IPS-11a (cell line): ENCODE data around the gene RNF14.

Experiments used
- H3K4me3 ChIP-seq: one replicate; pipeline ENCODE4 v1.5.1; 2013; ENCODE audit warnings: low read depth, low read length, control low read depth

RNF14 gene, protein sequence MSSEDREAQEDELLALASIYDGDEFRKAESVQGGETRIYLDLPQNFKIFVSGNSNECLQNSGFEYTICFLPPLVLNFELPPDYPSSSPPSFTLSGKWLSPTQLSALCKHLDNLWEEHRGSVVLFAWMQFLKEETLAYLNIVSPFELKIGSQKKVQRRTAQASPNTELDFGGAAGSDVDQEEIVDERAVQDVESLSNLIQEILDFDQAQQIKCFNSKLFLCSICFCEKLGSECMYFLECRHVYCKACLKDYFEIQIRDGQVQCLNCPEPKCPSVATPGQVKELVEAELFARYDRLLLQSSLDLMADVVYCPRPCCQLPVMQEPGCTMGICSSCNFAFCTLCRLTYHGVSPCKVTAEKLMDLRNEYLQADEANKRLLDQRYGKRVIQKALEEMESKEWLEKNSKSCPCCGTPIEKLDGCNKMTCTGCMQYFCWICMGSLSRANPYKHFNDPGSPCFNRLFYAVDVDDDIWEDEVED

DNA sequence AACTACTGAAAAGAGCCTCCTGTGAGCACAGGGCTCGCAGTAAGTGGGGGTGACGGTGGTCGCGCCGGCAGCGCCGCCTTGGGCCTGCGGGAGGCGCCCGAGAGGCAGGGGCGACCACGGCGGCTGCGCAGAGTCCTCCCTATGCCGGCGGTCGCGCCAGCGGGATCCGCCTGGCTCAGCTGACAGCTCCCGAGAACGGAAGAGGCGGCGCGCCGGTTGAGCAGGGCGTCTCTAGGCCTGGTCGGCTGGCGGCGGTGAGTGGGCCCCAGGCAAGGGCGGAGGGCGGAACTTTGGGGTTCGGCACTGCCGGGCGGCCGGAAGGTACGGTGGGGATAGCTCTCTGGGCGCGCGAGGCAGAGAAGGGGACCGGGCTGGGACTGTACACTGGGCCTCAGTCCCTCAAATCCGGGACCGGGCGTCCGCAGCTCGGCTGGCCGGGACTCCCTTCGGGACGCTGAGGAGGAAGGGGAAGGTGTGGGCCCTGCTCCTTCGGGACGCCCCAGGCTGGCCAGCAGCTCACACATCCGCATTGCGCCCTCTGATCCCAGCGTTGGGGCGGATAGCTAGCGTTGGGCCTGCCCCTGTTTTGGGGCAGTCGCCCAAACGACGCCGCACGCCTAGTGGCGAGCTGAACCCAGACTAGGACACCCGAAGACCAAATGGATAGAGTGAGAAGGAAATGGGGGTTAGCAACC is at the start of gene RNF14:
TSS of gene RNF14 (plus strand) at position 192 of the 695 bp plus-strand sequence. CDS start 4,484 bp downstream, outside the sequence.
- H3K4me3 ChIP-seq, result peak within 1 kb of the TSS; percentile 71

DNA sequence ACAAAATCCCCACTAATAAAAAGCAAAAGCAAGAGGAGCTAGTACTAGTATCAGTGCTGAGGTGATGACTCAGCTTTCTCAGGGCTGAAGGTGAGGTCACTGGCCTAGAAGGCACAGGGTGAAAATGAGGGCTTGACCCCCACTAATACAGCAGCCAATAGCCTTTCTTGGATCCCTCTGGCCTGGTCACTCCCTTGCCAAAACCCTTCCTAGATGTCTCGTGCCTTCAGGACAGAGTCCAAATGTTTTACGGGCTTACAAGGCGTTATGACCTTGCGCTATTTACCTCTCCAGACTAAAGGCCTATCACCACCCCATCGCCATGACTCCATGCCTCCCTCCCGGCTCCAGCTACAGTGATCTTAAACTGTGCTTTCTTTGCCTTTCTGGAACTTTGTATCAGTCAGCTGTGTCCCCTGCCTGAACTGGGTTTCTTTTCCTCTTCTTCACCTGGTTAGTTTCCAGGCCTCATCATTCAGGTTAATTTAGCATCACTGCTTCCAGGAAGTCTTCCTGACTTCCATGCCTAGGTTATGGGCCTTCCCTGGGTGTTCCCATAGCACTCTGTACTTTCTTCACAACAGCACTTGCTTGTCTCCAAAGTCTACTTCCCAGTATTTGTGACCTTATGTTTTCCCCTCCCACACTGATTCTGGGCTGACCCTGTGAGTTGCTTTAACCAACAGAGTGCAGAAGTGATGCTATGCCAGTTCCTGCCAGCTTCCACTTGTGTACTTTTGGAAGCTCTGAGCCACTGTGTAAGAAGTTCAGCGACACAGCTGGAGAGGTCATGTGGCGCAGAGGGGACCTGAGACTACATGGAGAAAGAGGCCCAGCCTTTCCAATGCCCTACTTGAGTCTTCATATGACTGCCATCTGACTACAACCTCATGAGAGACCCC is 49.4 kb upstream of the RNF14 start:
- H3K4me3 ChIP-seq, result no peak overlapping the region

DNA sequence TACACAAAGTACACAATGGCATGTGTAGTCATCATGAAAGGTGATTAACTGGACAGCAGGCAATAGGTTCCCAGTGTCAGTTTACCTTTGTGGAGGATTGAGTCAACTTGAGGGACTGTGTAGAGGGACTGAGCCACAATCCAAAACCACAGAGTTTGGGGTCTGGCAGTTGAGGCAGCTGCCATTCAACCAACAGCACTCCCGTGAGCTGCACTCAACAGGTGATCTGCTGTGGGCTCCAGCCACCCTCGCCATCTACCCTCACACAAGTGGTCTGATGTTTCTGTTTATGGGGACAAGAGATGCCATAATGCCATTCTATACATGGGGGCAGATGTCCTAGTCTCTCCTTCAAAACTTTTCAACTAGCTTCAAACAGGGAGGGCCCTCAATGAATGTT is 48.1 kb upstream of the RNF14 start:
- H3K4me3 ChIP-seq, result no peak overlapping the region

DNA sequence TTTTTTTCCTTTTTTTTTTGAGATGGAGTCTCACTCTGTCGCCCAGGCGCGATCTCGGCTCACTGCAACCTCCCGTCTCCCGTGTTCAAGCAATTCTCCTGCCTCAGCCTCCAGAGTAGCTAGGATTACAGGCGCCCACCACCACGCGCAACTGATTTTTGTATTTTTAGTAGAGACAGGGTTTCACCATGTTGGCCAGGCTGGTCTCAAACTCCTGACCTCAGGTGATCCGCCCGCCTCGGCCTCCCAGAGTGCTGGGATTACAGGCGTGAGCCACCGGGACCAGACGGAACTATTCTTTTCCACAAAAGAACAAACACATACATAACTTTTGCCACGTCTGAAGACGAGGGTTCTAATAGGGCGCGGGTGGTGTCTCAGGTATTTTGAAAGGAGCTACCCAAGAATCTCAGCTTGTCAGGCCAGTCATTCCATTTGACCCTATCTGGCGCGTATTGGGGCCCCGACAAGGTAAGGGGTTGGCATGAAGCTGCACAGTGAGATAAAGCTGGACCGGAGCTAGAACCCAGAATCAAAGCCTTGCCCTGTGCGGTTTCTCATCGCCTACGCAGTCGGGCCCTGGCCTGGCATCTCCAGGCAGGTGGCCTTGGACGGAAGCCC is 46.0 kb upstream of the RNF14 start:
- H3K4me3 ChIP-seq, result peak overlapping the region; percentile 73

DNA sequence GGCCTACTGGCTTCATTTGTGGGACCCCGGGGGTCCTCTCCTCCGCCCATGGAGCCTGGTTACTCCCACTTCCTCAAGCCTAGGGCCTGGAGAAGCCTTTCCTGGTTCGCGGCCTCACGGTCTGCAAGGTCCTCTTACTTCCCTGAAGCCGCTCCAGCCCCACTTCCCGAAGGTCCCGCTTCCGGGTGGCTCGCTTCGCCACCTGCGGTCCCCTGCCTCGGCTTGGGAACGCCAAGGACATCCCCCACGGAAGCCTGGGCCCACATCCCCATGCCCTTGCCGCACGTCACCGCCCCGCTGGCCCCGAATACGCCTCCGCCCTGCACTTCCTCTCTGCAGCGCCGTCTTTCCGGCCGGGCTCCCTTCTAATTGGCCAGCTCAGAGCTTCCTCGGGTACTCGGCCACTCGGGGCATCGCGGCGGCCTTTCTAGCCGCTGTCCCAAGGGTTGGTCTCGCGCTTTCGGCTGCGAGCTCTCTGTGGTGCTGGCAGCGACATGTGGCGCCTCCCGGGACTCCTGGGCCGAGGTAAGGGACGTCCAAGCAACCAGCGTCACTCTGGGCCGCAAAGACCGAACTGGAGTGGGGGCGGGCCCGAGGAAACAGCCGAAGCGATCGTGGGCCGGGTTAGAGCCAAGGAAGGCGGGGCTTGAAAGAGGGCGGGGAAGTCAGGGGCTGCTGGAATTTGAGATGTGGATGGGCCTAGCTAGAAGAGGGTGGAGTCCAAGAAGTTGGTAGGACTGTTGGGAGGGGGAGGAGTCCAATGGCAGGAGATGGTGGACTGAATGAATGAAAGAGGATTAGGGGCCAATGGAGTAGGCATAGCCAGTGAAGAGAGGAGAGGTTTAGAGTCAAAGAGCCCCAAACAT is 45.2 kb upstream of the RNF14 start, which contains the start of gene DELE1:
TSS of gene DELE1 (plus strand) at position 424 of the 866 bp plus-strand sequence. CDS start at position 495, 71 bp downstream.
- peak within 1 kb of the TSS; percentile 73 for H3K4me3 ChIP-seq

DNA sequence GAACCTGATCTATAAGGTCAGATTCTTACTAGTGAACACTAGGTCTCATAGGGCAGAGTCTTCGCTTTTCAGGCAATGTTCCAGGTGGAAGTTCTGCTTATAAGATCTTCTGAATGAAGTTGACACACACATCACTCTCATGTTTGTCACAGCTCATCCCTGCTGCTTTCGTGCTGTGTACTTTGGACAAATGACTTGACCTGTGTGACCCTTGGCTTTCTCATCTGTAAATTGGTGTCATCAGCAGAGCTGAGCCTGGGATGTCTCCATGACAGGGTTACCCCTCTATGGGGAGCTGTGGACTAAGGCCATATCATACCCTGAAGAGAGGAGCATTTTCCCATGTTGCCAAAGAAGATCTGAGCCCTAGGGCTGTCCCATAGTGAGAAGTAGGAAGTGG is 42.5 kb upstream of the RNF14 start:
- H3K4me3 ChIP-seq, result no peak overlapping the region

DNA sequence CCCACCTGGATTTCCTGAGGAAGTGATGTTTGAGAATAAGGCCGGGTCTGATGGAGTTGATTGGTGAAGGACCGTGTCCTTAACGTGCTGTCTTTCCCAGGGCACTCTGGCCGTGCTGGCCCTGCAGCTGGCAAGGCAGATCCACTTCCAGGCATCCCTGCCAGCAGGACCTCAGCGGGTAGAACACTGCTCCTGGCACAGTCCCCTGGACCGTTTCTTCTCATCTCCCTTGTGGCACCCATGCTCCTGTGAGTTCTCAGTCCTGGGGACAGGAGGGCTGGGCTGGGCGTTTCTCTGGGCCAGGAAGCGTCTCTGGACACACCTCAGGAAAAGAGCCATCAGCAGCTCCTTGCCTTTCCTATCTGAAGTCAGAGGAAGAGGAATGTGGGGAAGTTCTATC is 40.9 kb upstream of the RNF14 start:
- no peak overlapping the region for H3K4me3 ChIP-seq

DNA sequence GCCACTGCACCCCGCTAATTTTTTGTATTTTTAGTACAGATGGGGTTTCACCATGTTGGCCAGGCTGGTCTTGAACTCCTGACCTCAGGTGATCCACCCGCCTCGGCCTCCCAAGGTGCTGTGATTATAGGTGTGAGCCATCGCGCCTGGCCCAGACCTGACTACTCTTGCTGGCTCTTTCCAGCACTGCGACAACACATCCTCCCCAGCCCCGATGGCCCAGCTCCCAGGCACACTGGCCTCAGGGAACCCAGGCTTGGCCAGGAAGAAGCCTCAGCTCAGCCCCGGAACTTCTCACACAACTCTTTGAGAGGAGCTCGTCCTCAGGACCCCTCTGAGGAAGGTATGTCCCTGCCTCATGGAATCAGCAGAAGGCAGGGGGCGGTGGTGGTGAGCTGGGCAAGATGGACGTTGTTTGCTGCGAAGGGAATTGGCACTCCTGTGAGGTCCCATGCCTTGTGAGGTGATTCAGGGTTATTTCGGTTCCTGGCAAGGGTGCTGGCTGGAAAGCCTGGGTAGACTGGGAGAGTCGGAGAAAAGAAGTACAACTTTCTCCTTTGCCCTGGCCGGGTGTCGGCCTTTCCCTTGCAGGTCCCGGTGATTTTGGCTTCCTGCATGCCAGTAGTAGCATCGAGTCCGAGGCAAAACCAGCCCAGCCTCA is 39.4 kb upstream of the RNF14 start:
- no peak overlapping the region for H3K4me3 ChIP-seq

DNA sequence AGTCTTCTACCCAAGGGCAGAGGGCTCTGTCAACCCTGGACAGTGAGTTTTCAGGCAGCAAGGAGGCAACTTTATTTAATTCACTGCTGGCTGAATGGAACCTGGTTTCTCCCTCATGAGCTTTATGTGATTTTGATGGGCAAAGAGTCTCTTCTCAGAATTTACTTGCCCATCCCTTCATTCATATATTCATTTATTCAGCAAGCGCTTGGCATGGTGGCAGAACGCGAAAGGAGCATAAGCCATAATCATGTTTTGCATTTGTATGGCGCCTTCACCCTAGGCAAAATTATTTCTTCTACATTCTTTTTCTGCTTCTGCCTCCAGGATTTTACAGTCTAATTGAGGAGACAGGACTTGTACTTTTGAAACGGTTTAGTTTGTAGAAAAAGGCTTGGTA is 37.2 kb upstream of the RNF14 start:
- H3K4me3 ChIP-seq, result no peak overlapping the region

DNA sequence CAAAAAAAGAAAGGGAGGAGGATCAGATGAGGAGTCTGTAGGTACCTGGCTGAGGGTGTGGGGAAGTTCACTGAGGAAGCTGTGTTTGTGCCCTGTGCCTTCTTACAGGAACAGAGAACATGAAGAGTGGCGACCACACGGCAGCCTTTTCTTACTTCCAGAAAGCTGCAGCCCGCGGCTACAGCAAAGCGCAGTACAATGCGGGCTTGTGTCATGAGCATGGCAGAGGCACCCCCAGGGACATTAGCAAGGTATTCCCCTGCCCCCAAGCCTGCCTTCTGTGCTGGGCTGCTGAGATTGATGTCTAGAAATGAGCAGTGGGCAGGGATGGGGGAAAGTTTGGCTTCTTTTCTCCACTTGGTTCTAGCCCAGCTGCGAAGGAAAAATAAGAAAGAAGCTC is 35.8 kb upstream of the RNF14 start:
- H3K4me3 ChIP-seq, result no peak overlapping the region

DNA sequence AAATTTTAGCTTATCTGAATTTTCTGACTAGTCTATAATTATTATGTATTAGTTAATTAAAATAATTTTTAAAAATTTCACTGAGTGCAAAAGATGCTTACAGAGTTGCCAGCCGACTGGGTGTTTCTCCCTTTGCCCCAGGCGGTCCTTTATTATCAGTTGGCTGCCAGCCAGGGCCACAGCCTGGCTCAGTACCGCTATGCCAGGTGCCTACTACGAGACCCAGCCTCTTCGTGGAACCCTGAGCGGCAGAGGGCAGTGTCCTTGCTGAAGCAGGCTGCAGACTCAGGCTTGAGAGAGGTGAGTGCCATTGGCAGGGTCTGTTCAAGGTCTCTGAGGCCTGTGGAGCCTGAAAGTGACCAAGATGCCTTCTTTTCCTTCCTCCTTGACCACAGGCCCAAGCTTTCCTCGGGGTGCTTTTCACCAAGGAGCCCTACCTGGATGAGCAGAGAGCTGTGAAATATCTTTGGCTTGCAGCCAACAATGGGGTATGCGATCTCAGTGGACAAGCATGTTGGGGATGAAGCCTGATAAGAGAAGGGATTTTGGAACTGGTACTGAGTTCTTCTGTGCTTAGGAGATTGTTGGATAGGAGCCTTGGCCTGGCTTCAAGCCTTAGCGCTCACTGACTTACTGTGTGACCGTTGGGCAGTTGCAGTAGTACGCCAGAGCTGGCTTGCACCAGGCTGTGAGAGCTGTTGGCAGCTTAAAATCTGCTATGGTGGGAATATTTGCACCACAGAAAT is 34.6 kb upstream of the RNF14 start:
- no peak overlapping the region for H3K4me3 ChIP-seq

DNA sequence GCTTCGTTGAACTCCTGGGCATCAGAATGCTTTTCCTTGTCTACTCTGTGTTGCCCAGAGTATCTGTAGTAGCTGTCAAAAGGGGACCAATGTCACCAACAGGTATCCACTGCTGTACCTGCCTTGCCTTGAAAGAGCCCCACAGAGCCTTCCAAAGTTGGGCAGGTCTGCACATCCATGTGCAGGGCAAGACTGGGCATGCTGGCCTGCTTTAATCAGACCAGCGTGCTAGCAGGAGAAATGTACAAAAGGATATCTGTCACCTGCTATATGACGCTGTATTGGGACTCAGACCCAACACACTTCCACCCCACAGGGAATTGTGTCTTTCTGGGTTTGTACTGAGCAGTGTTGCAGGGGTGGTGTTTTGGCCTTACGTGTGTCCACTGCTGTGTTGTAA is 33.4 kb upstream of the RNF14 start:
- H3K4me3 ChIP-seq, result no peak overlapping the region

DNA sequence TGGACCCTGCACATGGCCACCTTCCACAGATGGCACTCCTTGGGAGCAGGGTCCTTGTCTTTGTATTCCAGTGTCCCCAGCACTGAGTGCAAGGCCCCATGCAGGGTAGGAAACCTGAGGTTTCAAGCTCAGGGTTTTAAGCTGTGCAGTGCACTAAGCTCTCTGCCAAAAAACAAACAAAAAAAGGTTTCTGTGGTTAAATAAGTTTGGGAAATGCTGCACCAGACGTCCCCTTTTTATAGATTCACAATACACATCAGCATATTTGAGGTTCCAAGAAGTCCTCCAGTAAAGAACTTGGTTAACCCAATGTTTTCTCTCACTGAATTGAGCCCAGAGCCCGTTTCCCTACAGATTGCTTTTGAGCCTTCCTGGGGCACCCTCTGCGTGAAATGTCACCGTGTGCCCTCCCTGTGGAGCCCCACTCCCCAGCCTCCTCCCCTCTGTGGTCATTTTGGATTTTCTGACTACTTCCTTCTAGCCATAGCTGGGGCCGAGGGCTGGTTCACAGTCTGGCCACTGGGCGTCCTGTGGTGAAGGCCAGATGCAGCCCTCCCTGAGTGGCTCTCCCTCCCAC is 28.1 kb upstream of the RNF14 start:
- no peak overlapping the region for H3K4me3 ChIP-seq

DNA sequence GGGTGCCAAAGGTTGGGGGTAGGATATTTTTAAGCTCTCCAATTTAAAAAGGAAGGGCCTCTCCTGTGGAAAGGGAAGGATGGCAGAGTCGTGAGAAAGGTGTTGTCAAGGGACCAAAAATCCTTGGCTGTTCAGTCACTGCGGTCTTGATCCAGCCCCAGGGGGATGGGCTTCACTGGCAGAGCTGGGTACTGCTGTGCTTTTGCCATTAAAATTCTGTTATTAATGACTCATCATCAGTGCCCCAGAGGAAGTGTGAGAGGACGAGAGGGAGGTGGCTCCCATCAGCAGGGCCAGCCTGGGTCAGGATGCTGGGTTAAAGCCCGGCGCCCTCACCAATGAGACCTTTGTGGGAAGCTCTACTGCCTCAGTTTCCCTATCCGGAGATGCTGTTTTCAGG is 27.6 kb upstream of the RNF14 start:
- H3K4me3 ChIP-seq, result no peak overlapping the region

DNA sequence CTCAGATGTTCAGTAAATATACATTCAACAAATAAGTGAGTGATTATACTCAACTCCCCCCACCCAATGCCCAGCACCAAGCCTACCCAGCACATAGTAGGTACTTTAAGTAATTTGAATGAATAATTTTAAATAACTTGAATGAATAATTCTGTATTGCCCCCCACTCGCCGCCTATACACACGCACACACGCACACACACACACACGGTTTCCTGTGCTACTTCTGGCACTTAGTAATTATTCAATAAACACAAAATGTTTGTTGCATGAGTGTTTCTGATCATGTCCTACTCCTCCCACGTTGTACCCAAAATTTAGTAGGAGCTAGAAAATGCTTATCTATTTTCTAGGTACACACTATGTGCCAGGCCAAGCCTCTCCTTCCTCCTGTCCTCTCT is 27.1 kb upstream of the RNF14 start:
- H3K4me3 ChIP-seq, result no peak overlapping the region

DNA sequence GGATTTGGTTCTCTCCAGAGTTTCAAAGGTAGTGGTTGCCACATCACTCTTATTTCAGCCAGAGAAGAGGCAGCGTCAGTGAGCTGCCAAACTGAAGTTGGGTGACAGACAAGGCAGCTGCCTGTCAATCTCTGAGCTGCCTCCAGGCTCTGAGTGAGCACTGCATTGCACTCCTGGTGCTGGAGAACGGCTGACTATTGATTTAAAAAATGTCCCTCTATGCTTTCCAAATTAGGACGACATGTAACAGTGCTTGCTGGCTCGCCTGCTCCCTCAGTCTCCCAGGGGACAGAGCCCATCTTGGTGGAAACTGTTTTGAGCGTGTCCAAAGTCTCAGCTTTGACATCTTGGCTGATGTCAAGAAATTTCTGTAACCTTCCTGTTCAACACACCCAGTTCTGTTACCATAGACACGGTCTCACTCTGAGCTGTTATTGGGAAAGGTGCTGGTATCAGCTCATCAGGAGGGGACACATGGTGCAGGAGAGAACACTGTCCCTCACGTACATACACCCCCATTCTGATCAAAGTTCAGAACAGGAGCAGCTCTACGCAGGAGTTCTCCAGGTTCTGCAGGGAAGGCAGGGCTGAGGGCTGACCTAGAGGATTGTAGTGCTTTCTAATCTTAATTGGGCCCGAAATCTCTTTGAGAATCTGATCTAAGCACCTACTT is 26.6 kb upstream of the RNF14 start:
- H3K4me3 ChIP-seq, result no peak overlapping the region

DNA sequence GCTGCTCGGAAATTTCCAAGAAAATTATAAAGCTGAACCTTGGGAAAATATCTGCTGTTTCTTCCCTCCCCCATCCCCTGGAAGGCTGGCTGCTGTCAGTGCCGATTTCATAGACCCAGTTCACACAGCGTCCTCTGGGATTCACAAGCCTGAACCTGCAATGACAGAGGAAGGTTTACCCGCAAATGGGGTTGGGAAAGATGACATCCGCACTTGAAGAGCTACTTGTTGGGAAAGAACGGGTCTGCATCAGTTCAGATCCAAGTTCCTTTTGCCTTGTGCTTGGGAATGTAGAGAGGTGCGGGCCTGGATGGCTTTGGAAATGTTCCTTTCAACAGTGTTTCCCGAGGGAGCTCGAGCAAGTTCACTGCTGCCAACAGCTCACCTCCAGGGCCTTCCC is 24.8 kb upstream of the RNF14 start:
- H3K4me3 ChIP-seq, result no peak overlapping the region
